GM13977 (cell line): ENCODE results near the gene NECTIN4.

ENCODE experiments used
- DNase-seq: peaks from one replicate; pipeline ENCODE4 v3.0.0; 2012; ENCODE audit warnings: low spot score
- in situ Hi-C: fragments of 300-500 bp; cut with MboI; formaldehyde crosslinking; loops from one replicate; pipeline ENCODE4 v1.12.0; 2022; ENCODE audit warnings: low sequenced_read_pairs, low pct_unique_long_range_greater_than_20kb, mixed read lengths, inconsistent platforms; ENCODE audit not compliant: unreplicated experiment
- TF ChIP-seq, protein P1 (sequence below): IDR thresholded peaks from 2 replicates; pipeline ENCODE4 v1.5.1; 2012; ENCODE audit warnings: mild to moderate bottlenecking, control low read depth; ENCODE audit not compliant: insufficient read depth; ENCODE audit errors: extremely low read depth, missing control alignments

The NECTIN4 gene

DNA sequence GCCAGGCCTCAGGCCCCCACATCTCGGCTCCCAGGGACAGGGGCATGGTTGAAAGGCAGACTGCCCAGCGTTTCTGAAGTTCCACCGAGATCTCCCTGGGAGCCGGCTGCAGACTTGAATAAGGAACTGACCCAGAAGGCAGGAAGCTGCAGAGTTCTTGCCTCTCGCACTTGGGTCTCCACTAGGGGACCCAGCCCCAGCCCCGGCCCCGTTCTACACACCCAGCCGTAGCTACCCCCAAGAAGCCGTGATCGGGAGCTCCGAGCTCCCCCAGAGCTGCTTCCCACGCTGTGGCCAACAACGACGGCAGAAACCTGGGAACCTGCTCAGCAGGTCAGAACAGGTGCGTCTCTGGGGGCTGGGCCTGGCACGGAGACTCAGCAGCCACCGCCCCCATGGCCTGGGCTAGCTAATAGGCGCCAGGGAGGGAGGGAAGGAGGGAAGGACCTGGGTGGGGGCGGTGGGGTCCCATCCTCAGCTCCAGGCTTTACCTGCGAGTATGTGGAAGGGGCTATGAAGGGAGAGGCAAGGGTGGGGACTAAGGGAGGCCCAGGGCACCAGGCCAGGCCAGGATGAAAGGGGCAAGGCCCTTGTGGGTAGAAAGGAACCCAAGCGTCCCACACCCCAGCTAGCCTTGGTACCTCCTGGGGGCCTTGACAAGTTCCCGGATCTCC is at the start of gene NECTIN4:
TSS of gene NECTIN4 (minus strand) at position 308 of the 674 bp plus-strand sequence. CDS start at position 46, 262 bp downstream.
- in situ Hi-C loops = no loop called here
- DNase-seq = no peak

DNA sequence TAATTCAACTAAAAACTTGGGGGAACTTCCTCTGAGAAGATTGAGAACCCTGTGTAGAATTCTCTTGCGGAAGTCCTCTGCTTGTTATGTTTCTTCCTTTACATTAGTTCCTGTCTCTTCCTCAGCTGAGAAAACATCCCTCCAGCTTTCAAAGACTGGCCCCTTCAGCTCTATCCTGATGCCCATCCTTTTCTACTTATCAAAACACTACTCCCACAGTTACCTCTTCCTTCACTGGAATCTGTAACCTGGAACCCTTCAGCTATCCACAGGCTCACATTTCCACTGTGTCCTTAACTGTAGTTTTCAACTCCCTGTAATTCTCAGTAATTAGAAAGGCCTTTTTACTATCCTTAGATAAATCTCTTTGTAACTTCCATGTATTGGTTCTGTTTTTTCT is 49.1 kb upstream of the NECTIN4 start:
- TF ChIP-seq, protein P1, sequence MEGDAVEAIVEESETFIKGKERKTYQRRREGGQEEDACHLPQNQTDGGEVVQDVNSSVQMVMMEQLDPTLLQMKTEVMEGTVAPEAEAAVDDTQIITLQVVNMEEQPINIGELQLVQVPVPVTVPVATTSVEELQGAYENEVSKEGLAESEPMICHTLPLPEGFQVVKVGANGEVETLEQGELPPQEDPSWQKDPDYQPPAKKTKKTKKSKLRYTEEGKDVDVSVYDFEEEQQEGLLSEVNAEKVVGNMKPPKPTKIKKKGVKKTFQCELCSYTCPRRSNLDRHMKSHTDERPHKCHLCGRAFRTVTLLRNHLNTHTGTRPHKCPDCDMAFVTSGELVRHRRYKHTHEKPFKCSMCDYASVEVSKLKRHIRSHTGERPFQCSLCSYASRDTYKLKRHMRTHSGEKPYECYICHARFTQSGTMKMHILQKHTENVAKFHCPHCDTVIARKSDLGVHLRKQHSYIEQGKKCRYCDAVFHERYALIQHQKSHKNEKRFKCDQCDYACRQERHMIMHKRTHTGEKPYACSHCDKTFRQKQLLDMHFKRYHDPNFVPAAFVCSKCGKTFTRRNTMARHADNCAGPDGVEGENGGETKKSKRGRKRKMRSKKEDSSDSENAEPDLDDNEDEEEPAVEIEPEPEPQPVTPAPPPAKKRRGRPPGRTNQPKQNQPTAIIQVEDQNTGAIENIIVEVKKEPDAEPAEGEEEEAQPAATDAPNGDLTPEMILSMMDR = no peak
- in situ Hi-C loops = no loop called here
- DNase-seq = no peak

More for the DNA sequence above, at the start of gene NECTIN4:
- TF ChIP-seq, protein P1 = no peak

DNA sequence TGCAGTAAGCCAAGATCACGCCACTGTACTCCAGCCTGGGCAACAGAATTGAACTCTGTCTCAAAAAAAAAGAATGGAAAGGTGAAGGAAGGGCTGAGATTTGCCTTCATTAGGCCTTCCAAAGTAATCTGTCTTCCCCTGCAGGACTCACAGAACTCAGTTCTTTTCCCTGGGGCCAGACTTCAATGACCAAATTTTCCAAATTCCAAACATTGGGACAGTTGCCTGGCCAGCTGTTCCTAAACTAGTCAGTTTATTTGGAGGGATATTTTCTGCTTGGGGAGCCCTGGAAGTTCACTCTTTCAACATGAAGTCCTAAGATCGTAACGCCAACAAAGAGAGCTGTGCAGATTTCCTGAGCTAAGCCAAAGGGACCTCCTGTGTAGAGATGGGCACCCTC is 48.5 kb upstream of the NECTIN4 start:
- DNase-seq = no peak
- TF ChIP-seq, protein P1 = no peak
- in situ Hi-C loops = no loop called here

DNA sequence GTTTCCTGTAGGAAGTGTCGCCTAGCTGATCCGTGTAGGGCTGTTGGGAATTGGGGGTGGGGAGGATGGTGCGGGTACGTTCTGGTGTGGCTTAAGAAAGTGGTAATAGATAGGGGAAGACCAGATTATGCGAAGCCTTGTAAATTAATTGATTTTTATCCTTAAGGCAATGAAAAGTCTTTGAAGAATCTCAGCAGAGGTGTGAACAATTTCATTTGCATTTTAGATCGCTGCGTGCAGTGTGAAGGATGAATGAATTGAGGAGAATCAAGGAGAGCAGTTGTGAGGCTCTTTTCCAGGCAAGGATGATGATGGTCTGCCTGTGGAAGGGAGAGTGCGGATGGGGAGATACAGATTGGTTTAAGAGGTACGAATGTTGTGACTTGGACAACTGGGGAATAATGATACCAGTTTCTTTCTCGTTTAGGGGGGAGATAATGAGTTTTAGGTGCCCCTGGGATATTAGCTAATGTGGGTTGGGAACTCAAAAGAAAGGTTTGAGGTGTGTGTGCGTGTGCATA is 43.9 kb upstream of the NECTIN4 start:
- TF ChIP-seq, protein P1 = no peak
- no peak for DNase-seq
- in situ Hi-C loops = no loop called here

DNA sequence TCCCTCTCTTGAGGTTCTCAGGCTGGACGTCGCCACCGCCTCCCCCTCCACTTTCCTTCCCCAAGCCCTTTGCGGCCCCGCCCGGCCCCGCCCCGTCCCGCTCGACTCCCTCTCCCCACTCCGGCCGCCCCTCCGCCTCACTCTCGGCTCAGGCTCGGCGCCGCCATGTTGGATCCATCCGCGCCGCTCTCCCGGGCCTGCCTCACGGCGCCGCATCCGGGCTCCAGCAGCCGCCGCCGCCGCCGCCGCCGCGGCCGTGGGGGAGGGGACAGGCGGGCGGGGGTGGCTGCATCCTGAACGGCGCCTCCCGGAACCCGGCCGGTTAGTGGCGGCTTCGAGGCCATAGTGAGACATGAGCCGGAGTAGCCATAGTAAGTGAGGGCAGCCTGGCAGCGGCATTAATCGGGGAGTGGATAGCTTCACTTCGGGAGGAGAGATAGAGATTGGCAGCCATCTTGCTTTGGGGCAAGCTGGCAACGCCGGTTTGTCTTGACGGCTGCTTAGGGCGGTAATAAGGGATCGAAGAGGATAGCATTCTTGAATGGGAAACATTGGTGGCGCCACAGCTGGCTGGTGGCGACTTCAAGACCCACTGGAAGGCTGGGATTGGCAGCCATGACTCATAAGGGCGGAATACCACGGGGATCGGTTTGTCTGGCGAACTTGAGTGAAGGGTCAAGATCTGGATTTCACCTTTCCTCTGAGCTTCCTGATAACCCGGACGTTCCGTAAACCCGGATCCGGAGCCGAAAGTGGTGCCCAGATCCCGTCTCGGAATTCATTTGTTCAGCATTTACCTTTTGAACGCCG is 43.3 kb upstream of the NECTIN4 start, which contains the start of gene DEDD:
TSS of gene DEDD (minus strand) at position 258 of the 810 bp plus-strand sequence. CDS start 8,205 bp downstream, outside the sequence.
- TF ChIP-seq, protein P1 = peak; percentile 12
- in situ Hi-C loops = no loop called here
- DNase-seq = peak; percentile 96

DNA sequence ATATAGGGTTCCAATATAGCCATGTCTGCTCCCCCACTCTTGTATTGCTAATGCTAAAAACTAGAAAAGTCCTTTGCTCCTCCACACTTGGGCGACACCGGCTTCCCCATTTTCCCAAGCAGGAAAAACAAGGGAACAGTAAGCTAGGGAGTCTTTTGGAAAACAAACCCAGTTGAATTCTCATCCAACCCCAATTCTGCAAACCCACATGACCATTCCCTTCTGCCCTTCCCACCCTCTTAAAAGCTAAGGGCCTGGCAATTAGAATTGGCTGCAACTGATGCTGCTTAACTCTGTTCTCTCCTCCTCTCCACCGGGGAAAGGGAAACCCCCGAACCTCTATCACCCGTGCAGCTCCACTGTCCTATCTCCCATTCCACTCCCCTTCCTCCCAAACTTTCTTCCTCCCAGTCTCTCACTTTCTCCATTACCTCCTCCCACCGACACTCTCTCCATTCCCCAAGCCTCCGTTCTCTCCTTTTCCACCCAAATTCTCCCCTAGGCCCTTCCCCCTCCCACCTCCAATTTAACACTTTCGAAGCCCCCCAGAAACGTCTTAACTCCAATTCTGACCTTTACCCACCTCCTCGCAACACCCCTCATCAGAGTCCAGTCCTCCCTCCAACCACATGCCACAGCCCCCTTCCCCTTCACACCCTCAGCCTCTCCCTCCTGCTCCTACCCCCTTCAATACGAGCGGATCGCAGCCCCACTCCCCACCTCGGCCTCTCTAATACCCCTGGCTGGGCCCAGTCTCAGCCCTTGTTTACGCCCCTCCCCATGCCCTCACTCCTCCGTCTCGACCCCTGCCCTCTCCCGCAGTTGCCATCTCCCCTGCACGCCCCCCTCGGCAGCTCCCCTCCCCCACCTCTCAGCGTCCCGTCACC is 42.4 kb upstream of the NECTIN4 start:
- TF ChIP-seq, protein P1 = no peak
- in situ Hi-C loops = no loop called here
- no peak for DNase-seq
